PC-9 (cell line): Measurements from ENCODE around the gene PADI3.

ENCODE experiments used
- EZH2 ChIP-seq: fragments of 200-600 bp; sonication (generic); IDR thresholded peaks from 2 replicates; pipeline ENCODE4 v1.8.0; 2017; ENCODE audit warnings: antibody characterized with exemption, low read depth
- TF ChIP-seq, protein P1 (sequence below): fragments of 200-600 bp; sonication (generic); conservative IDR thresholded peaks from 2 replicates; pipeline ENCODE4 v1.6.1; 2017; ENCODE audit warnings: mixed run types, antibody characterized with exemption, mild to moderate bottlenecking, moderate library complexity

DNA sequence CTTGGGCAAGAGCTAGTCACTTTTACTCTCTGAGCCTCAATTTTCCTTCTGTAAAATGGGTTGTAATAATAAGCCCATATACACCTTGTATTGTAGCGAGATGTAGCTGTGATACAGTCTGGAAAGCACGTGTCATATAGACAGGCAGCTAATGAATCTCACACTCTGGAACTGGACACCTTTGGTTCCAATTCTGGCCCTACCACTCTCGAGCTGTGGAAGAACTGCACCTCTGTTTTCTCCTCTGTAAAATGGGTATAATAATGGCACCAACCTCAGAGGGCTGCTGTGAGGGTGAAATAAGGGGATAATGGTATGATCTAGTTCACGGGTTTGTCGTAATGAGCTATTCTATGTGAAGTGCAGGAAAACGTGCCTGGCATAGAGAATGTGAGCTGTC, 58.4 kb downstream of the PADI3 start:
- TF ChIP-seq, protein P1, sequence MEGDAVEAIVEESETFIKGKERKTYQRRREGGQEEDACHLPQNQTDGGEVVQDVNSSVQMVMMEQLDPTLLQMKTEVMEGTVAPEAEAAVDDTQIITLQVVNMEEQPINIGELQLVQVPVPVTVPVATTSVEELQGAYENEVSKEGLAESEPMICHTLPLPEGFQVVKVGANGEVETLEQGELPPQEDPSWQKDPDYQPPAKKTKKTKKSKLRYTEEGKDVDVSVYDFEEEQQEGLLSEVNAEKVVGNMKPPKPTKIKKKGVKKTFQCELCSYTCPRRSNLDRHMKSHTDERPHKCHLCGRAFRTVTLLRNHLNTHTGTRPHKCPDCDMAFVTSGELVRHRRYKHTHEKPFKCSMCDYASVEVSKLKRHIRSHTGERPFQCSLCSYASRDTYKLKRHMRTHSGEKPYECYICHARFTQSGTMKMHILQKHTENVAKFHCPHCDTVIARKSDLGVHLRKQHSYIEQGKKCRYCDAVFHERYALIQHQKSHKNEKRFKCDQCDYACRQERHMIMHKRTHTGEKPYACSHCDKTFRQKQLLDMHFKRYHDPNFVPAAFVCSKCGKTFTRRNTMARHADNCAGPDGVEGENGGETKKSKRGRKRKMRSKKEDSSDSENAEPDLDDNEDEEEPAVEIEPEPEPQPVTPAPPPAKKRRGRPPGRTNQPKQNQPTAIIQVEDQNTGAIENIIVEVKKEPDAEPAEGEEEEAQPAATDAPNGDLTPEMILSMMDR, result no peak
- TF ChIP-seq EZH2, result no peak
